ENCODE data around the gene PRKAA1.

PRKAA1 gene

DNA sequence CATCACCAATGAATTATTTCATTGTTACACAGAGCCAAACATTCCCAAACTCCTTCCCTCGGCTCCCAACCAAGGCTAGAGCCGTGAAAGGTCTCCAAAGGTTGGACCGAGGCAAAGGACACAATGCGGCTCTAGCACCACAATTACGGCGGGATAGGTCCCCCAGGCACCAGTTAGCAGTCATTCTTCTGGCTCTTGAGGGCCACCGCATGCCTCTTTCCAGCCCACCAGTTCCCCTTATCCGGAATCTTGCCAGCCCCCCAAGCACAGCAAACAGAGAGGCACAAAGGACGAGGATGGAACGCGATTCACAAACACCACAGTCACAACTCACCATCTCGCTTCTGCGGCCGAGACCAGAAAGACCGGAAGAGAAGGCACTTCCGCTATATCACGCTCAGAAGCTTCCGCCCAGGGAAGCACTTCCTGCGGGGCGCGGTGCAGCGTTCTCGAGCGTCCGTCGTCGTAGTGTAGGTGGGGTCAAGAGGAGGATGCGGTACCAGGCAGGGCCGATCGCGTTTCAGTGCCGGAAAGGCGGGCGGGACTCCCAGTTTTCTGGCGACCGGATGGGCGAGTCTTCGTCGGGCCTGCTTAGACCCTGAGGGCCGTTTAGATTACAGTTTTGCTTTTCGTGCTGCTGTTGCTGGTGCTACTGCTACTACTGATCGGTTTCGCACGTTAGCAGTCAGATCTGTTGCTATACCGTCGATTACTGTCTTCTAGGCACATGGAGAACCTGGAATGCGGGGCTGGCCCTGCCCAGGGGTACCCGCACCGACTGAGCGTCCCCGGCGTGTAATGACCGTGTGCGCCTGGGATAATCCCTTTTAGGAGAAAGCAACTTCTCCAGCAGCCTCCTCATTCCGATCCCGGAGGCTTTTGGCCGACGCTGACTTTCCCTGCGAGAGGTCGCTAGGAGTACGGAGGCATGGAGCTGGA, 36.9 kb upstream of the PRKAA1 start, which contains the start of gene RPL37 (continued):
- peak; percentile 64; the same call in 1 of the 2 replicates for TF ChIP-seq PRDM4 (tag by site-specific recombination; IDR thresholded peaks at IDR 0.05)
- peak; percentile 75; the same call in 1 of the 2 replicates for TF ChIP-seq ZNF10 (tag by site-specific recombination; IDR thresholded peaks at IDR 0.05)
- peak; percentile 96 for TF ChIP-seq ZNF692 (tag by site-specific recombination; IDR thresholded peaks at IDR 0.05)
- TF ChIP-seq HIC1 (tag by site-specific recombination; IDR thresholded peaks at IDR 0.05), result peak; percentile 77; the same call in 1 of the 2 replicates
- TF ChIP-seq ZNF112 (tag by site-specific recombination; IDR thresholded peaks at IDR 0.05), result no peak
- no peak for TF ChIP-seq PRDM1 (tag by site-specific recombination; IDR thresholded peaks at IDR 0.05)
- TF ChIP-seq HOXD13 (CRISPR knock-in tag; IDR thresholded peaks at IDR 0.05; ENCODE audit: borderline replicate concordance), result no peak; the same call in 1 of the 2 replicates
- TF ChIP-seq MEIS1 (CRISPR knock-in tag; IDR thresholded peaks at IDR 0.05; ENCODE audit: borderline replicate concordance), result no peak
- TF ChIP-seq ZNF837 (tag by site-specific recombination; IDR thresholded peaks at IDR 0.05), result no peak
- peak; percentile 95 for TF ChIP-seq KLF1 (tag by site-specific recombination; IDR thresholded peaks at IDR 0.05)
- TF ChIP-seq ZNF510 (tag by site-specific recombination; IDR thresholded peaks at IDR 0.05; ENCODE audit: insufficient replicate concordance), result peak; percentile 33
- TF ChIP-seq ZNF169 (tag by site-specific recombination; IDR thresholded peaks at IDR 0.05), result no peak
- TF ChIP-seq ZNF174 (tag by site-specific recombination; IDR thresholded peaks at IDR 0.05), result no peak
- TF ChIP-seq, protein P1, sequence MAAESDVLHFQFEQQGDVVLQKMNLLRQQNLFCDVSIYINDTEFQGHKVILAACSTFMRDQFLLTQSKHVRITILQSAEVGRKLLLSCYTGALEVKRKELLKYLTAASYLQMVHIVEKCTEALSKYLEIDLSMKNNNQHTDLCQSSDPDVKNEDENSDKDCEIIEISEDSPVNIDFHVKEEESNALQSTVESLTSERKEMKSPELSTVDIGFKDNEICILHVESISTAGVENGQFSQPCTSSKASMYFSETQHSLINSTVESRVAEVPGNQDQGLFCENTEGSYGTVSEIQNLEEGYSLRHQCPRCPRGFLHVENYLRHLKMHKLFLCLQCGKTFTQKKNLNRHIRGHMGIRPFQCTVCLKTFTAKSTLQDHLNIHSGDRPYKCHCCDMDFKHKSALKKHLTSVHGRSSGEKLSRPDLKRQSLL (tag by site-specific recombination; IDR thresholded peaks at IDR 0.05), result peak; percentile 60; the same call in 1 of the 2 replicates
- TF ChIP-seq YY1 (tag by site-specific recombination; IDR thresholded peaks at IDR 0.05), result peak; percentile 71; the same call in 1 of the 2 replicates
- TF ChIP-seq, protein P2, sequence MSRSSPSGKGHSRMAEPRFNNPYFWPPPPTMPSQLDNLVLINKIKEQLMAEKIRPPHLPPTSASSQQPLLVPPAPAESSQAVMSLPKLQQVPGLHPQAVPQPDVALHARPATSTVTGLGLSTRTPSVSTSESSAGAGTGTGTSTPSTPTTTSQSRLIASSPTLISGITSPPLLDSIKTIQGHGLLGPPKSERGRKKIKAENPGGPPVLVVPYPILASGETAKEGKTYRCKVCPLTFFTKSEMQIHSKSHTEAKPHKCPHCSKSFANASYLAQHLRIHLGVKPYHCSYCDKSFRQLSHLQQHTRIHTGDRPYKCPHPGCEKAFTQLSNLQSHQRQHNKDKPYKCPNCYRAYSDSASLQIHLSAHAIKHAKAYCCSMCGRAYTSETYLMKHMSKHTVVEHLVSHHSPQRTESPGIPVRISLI (tag by site-specific recombination; IDR thresholded peaks at IDR 0.05), result no peak
- TF ChIP-seq ZNF155 (tag by site-specific recombination; IDR thresholded peaks at IDR 0.05), result no peak
- TF ChIP-seq ZNF24 (tag by site-specific recombination; IDR thresholded peaks at IDR 0.05), result peak; percentile 96
- TF ChIP-seq ZNF335 (tag by site-specific recombination; conservative IDR thresholded peaks at IDR 0.05), result peak; percentile 98
- peak; percentile 82 for TF ChIP-seq ZNF184 (tag by site-specific recombination; IDR thresholded peaks at IDR 0.05)
- peak; percentile 77; the same call in 1 of the 2 replicates for TF ChIP-seq IKZF3 (tag by site-specific recombination; IDR thresholded peaks at IDR 0.05)
- no peak for TF ChIP-seq ZNF658 (tag by site-specific recombination; IDR thresholded peaks at IDR 0.05)
- TF ChIP-seq ZNF660 (tag by site-specific recombination; IDR thresholded peaks at IDR 0.05), result peak; percentile 100
- TF ChIP-seq ZNF600 (tag by site-specific recombination; IDR thresholded peaks at IDR 0.05), result peak; percentile 82
- TF ChIP-seq ZBTB49 (tag by site-specific recombination; IDR thresholded peaks at IDR 0.05; ENCODE audit: low read depth), result 0 out of 2 replicates have a peak, but pooled peaks have one; percentile 5
- 0 out of 2 replicates have a peak, but pooled peaks have one; percentile 64 for TF ChIP-seq ZNF792 (tag by site-specific recombination; IDR thresholded peaks at IDR 0.05)
- peak; percentile 74 for TF ChIP-seq BCL11B (tag by site-specific recombination; IDR thresholded peaks at IDR 0.05; ENCODE audit: low read depth)
- 0 out of 2 replicates have a peak, but pooled peaks have one; percentile 92 for TF ChIP-seq HOXC10 (CRISPR knock-in tag; IDR thresholded peaks at IDR 0.05)

All from HEK293 (cell line).